Activated CD8-positive, alpha-beta T cell treated with anti-CD3 and anti-CD28 coated beads, Interleukin-2, amount 10 ng/mL, durations not matched to agents 7 days and 5 days (primary cell): ENCODE measurements around the gene METTL27. TPM values are rescaled to one million over a fixed set of nuclear protein-coding genes. Genes with fewer than 3 reads are reported as not detected.
"Not testable (repeated sequence)": the region's sequence is repeated elsewhere in the genome, so short reads cannot be mapped to it uniquely, and the experiment has no call there.

Source experiments
- ATAC-seq: fragments of 150-1000 bp; cut with Tn5 transposase; one replicate; pipeline ENCODE4 v1.10.0; 2021; ENCODE audit warnings: moderate library complexity
- CTCF ChIA-PET: fragments of 350-600 bp; sonication (Branson Sonifier 250); formaldehyde crosslinking; loops from one replicate; lab custom pipeline; 2021; ENCODE audit warnings: antibody characterized with exemption; lab: Charles Lee
- POLR2A ChIA-PET: fragments of 350-600 bp; sonication (Branson Sonifier 250); formaldehyde crosslinking; loops from one replicate; lab custom pipeline; 2021; ENCODE audit warnings: antibody characterized with exemption; lab: Charles Lee
- DNase-seq: peaks from one replicate; pipeline ENCODE4 v3.0.0-alpha.2; 2020
- H3K27ac Mint-ChIP-seq: one replicate; pipeline ENCODE4 v1.8.0; 2021; ENCODE audit warnings: mild to moderate bottlenecking, mixed read lengths
- H3K27me3 Mint-ChIP-seq: one replicate; pipeline ENCODE4 v1.8.0; 2021; ENCODE audit warnings: low read depth, mixed read lengths
- H3K36me3 Mint-ChIP-seq: one replicate; pipeline ENCODE4 v1.8.0; 2021; ENCODE audit warnings: low read depth, mixed read lengths
- H3K4me1 Mint-ChIP-seq: one replicate; pipeline ENCODE4 v1.8.0; 2021; ENCODE audit warnings: low read depth, mixed read lengths
- H3K4me3 Mint-ChIP-seq: one replicate; pipeline ENCODE4 v1.8.0; 2021; ENCODE audit warnings: mild to moderate bottlenecking, mixed read lengths
- H3K9me3 Mint-ChIP-seq: one replicate; pipeline ENCODE4 v1.8.0; 2022; ENCODE audit warnings: mixed read lengths; ENCODE audit not compliant: insufficient read depth
- total RNA-seq, 2 experiments: library from RNA; stranded (reverse); gene quantifications; one replicate each; pipeline ENCODE4 v1.2.3, GENCODE V29; 2021

METTL27 gene
- total RNA-seq, 2 experiments from 2014 or later: not detected

DNA sequence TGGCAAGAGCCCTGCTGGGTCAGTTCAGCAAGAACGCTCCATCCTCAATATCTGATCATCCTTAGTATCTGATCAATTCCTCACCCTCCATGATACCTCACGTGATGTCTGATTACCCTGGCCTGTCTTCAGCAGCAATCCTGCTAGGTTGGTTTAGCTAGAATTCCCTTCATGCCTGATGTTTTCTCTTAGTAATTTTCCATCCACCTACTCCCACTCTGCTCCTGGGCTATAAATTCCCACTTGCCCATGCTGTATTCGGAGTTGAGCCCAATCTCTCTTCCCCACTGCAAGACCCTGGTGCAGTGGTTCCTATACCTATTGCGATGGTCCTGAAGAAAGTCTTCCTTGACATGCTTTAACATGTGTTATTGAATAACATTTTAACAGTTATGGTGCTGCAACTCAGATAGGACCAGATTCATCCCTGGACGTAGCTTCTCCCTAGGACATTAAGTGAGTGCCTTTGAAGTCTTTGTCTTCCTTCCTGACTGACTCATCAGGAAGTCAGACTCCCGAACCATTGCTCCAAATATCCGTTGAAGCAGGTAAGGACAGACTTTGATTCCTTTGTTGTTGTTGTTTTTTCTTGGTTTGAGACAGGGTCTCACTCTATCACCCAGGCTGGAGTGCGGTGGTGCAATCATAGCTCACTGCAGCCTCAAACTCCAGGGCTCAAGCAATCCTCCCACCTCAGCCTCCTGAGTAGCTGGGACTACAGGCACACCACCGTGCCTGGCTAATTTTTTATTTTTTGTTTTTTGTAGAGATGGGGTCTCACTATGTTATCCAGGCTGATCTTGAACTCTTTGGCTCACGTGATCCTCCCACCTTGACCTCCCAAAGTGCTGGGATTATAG, 42.8 kb downstream of the METTL27 start:
- no peak for ATAC-seq
- no peak overlapping the region for H3K27ac Mint-ChIP-seq
- H3K27me3 Mint-ChIP-seq: peaks cover 5% of the 10 kb centered on the region
- no peaks in the 10 kb centered on the region for H3K4me1 Mint-ChIP-seq
- POLR2A ChIA-PET: no interaction called here
- DNase-seq: no peak
- CTCF ChIA-PET: no interaction called here
- H3K4me3 Mint-ChIP-seq: no peak overlapping the region
- no peaks in the 10 kb centered on the region for H3K36me3 Mint-ChIP-seq
- H3K9me3 Mint-ChIP-seq: no peaks in the 10 kb centered on the region

- ATAC-seq, H3K4me3 Mint-ChIP-seq, CTCF ChIA-PET, POLR2A ChIA-PET, H3K27me3 Mint-ChIP-seq, H3K36me3 Mint-ChIP-seq, H3K9me3 Mint-ChIP-seq, H3K4me1 Mint-ChIP-seq, H3K27ac Mint-ChIP-seq, DNase-seq: not testable (repeated sequence)
These were observed 45.1 kb downstream of the METTL27 start for GRCh38 chr7:73797176-73797575.

DNA sequence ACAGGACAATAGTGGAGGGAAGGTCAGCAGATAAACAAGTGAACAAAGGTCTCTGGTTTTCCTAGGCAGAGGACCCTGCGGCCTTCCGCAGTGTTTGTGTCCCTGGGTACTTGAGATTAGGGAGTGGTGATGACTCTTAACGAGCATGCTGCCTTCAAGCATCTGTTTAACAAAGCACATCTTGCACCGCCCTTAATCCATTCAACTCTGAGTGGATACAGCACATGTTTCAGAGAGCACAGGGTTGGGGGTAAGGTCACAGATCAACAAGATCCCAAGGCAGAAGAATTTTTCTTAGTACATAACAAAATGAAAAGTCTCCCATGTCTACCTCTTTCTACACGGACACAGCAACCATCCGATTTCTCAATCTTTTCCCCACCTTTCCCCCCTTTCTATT, 45.7 kb downstream of the METTL27 start:
- CTCF ChIA-PET, H3K9me3 Mint-ChIP-seq, DNase-seq, H3K4me1 Mint-ChIP-seq, H3K27me3 Mint-ChIP-seq, H3K27ac Mint-ChIP-seq, POLR2A ChIA-PET, H3K4me3 Mint-ChIP-seq, H3K36me3 Mint-ChIP-seq, ATAC-seq: not testable (repeated sequence)

GRCh38 chr7:73795188-73795587, 47.1 kb downstream of the METTL27 start:
- H3K9me3 Mint-ChIP-seq, H3K36me3 Mint-ChIP-seq, ATAC-seq, H3K4me1 Mint-ChIP-seq, DNase-seq, H3K4me3 Mint-ChIP-seq, H3K27ac Mint-ChIP-seq, CTCF ChIA-PET, POLR2A ChIA-PET, H3K27me3 Mint-ChIP-seq: not testable (repeated sequence)

DNA sequence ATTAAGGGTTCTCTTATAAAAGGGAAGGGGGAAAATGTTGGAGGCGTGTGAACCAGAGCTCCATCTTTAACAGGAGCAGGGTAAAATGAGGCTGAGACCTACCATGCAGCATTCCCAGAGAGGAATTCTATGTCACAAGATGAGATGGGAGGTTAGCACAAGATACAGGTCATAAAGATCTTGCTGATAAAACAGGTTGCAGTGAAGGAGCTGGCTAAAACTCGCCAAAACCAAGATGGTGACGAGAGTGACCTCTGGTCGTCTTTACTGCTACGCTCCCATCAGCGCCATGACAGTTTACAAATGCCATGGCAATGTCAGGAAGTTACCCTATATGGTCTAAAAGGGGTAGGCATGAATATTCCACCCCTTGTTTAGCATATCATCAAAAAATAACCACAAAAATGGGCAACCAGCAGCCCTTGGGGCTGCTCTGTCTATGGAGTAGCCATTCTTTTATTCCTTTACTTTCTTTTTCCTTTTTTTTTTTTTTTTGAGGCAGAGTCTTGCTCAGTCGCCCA, 51.1 kb downstream of the METTL27 start:
- H3K27ac Mint-ChIP-seq, H3K9me3 Mint-ChIP-seq, CTCF ChIA-PET, ATAC-seq, H3K4me1 Mint-ChIP-seq, POLR2A ChIA-PET, H3K27me3 Mint-ChIP-seq, H3K36me3 Mint-ChIP-seq, DNase-seq, H3K4me3 Mint-ChIP-seq: not testable (repeated sequence)

- no peak overlapping the region for H3K4me3 Mint-ChIP-seq
- H3K4me1 Mint-ChIP-seq: peaks cover 3% of the 10 kb centered on the region
- no peak for DNase-seq
- ChIA-PET POLR2A (no interaction called here), CTCF (no interaction called here)
- H3K9me3 Mint-ChIP-seq: no peaks in the 10 kb centered on the region
- no peaks in the 10 kb centered on the region for H3K36me3 Mint-ChIP-seq
- no peak overlapping the region for H3K27ac Mint-ChIP-seq
- ATAC-seq: no peak
- peaks cover under 1% of the 10 kb centered on the region for H3K27me3 Mint-ChIP-seq
These were observed 53.3 kb downstream of the METTL27 start for GRCh38 chr7:73789051-73789450.

DNA sequence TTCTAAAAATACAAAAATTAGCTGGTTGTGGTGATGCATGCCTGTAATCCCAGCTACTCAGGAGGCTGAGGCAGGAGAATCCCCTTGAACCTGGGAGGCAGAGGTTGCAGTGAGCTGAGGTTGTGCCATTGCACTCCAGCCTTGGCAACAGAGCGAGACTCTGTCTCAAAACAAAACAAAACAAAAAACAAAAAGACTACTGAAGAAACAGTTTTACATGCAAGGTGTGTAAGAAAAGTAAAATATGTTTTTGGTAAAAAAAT, 54.6 kb downstream of the METTL27 start:
- DNase-seq, POLR2A ChIA-PET, H3K4me3 Mint-ChIP-seq, H3K9me3 Mint-ChIP-seq, H3K27me3 Mint-ChIP-seq, ATAC-seq, H3K4me1 Mint-ChIP-seq, H3K36me3 Mint-ChIP-seq, CTCF ChIA-PET, H3K27ac Mint-ChIP-seq: not testable (repeated sequence)

DNA sequence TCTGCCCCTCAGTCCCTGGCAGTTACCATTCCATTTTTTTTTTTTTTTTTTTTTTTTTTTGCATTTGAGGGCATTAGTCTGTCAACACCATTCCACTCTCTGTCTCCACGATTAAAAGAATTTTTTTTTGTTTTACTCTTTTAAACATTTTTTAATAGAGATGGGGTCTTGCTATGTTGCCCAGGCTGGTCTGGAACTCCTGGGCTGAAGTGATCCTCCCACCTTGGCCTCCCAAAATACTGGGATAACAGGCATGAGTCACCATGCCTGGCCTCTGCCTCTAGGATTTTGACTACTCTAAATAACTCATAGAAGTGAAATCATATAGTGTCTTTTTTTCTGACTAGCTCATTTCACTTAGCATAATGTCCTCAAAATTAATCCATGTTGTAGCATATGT, 55.7 kb downstream of the METTL27 start:
- ChIA-PET POLR2A (interaction anchor here (0.6 to 0.7 kb wide), 3 partner anchors 32 to 301 kb away, joined by 3 read pairs; no protein-coding TSS in a partner anchor), CTCF (no interaction called here)
- peaks cover 3% of the 10 kb centered on the region for H3K27me3 Mint-ChIP-seq
- no peaks in the 10 kb centered on the region for H3K4me1 Mint-ChIP-seq
- no peak overlapping the region for H3K4me3 Mint-ChIP-seq
- no peaks in the 10 kb centered on the region for H3K9me3 Mint-ChIP-seq
- ATAC-seq (no peak), DNase-seq (no peak)
- H3K27ac Mint-ChIP-seq: no peak overlapping the region
- H3K36me3 Mint-ChIP-seq: no peaks in the 10 kb centered on the region

Other genes with a start within 250 kb of the METTL27 start
- gene MLXIPL, start 218.0 kb downstream of the METTL27 start, total RNA-seq: not detected
- gene VPS37D, start 174.7 kb downstream of the METTL27 start, total RNA-seq: under 1 TPM; 0.16 to 0.26 TPM
- gene DNAJC30, start 159.1 kb downstream of the METTL27 start, total RNA-seq: 1 to 10 TPM; 7.7 to 8.3 TPM
- gene BUD23, start 158.9 kb downstream of the METTL27 start, total RNA-seq: 10 to 100 TPM; 57.3 to 60.9 TPM
- gene STX1A, start 122.8 kb downstream of the METTL27 start, total RNA-seq: 10 to 100 TPM; 10.6 to 12.3 TPM
- 10 to 100 TPM; 20.7 to 20.9 TPM for gene ABHD11, start 103.7 kb downstream of the METTL27 start, total RNA-seq
- not detected for gene CLDN3, start 72.2 kb downstream of the METTL27 start, total RNA-seq
- gene CLDN4, start 11.5 kb downstream of the METTL27 start, total RNA-seq: under 1 TPM; 0.16 to 0.29 TPM
- not detected for gene TMEM270, start 18.6 kb upstream of the METTL27 start, total RNA-seq
- gene ELN, start 185.7 kb upstream of the METTL27 start, total RNA-seq: not detected
- gene LIMK1, start 241.3 kb upstream of the METTL27 start, total RNA-seq: 10 to 100 TPM; 33.5 to 37.6 TPM